Measurements from ENCODE around the gene KCNB1. TPM values are rescaled to one million over a fixed set of nuclear protein-coding genes. Genes with fewer than 3 reads are reported as not detected.

The KCNB1 gene
- total RNA-seq, 1 experiment from 2014 or later, result 0.68 TPM

- no peaks in the 10 kb centered on the region for H3K79me2 ChIP-seq (ENCODE audit: insufficient read depth, low read length)
- no peak overlapping the region for H4K91ac ChIP-seq (ENCODE audit: insufficient read length, low read depth, low read length)
- Mint-ChIP-seq H3K9me3 (peaks cover 0 to 5% of the 10 kb centered on the region in 2 experiments; a peak in 3 of 5 replicates), H3K27ac (no peak overlapping the region), H3K4me1 (no peaks in the 10 kb centered on the region), H3K36me3 (ENCODE audit: insufficient read depth in 1 of 3, low read depth in 3 of 3) (peaks cover 22 to 45% (median 31%) of the 10 kb centered on the region in 3 experiments), H3K27me3 (ENCODE audit: low read depth) (no peaks in the 10 kb centered on the region), H3K4me3 (no peak overlapping the region)
- no peak overlapping the region for H4K5ac ChIP-seq (ENCODE audit: insufficient read length, low read depth, low read length)
- no peak overlapping the region for H2BK120ac ChIP-seq (ENCODE audit: low read depth, low read length, poor library complexity, severe bottlenecking)
- peaks cover 6% of the 10 kb centered on the region for H3K9me3 ChIP-seq (ENCODE audit: control insufficient read depth, low read depth, low read length)
- H3K27ac ChIP-seq (ENCODE audit: insufficient read length, low read depth, low read length), result no peak overlapping the region
- H3K14ac ChIP-seq (ENCODE audit: insufficient read depth, low read length), result no peak overlapping the region
- H3K4ac ChIP-seq (ENCODE audit: low read depth, low read length), result no peak overlapping the region
- H3K56ac ChIP-seq (ENCODE audit: insufficient read length, low read depth, low read length), result no peak overlapping the region
- no peak overlapping the region for H3T11ph ChIP-seq (ENCODE audit: low read length)
- DNase-seq, result no peak
- no peak overlapping the region for H3K23ac ChIP-seq (ENCODE audit: insufficient read length, low read depth, low read length)
- H3K79me1 ChIP-seq (ENCODE audit: insufficient read depth, low read depth, low read length, poor library complexity, severe bottlenecking), result no peaks in the 10 kb centered on the region
- H2AFZ ChIP-seq (ENCODE audit: low read length), result no peak overlapping the region
- no peaks in the 10 kb centered on the region for H3K23me2 ChIP-seq (ENCODE audit: insufficient read length, low read depth, low read length, poor library complexity, severe bottlenecking)
- no peaks in the 10 kb centered on the region for H3K27me3 ChIP-seq (ENCODE audit: insufficient read depth, low read length)
- no peak overlapping the region for H2BK20ac ChIP-seq (ENCODE audit: low read depth, low read length, poor library complexity, severe bottlenecking)
- no peaks in the 10 kb centered on the region for H4K20me1 ChIP-seq (ENCODE audit: control insufficient read depth, insufficient read depth, insufficient read length)
- H3K4me1 ChIP-seq (ENCODE audit: insufficient read depth, low read length), result no peaks in the 10 kb centered on the region
- no peak overlapping the region for H2BK5ac ChIP-seq (ENCODE audit: insufficient read length, low read length)
- H2AK5ac ChIP-seq (ENCODE audit: insufficient read length, low read length), result no peak overlapping the region
- no peak overlapping the region for H3K18ac ChIP-seq (ENCODE audit: insufficient read length, low read depth, low read length)
- H2BK15ac ChIP-seq (ENCODE audit: low read depth, low read length), result no peak overlapping the region
- TF ChIP-seq CTCF (conservative IDR thresholded peaks at IDR 0.05), result no peak
- H2BK12ac ChIP-seq (ENCODE audit: insufficient read length, low read depth, low read length), result no peak overlapping the region
- no CpG with 5 or more reads among the region's 2 CpGs for WGBS (ENCODE audit: extremely low coverage, insufficient read length, low lambda C conversion rate)
- H3K9ac ChIP-seq (ENCODE audit: extremely low read depth, insufficient read length, low read length), result no peak overlapping the region
- H4K8ac ChIP-seq (replicated peaks; ENCODE audit: insufficient read length, low read depth, low read length), result no peak overlapping the region
- no peak overlapping the region for H3K4me2 ChIP-seq (ENCODE audit: insufficient read depth, insufficient read length, low read length)
These were observed 44.1 kb upstream of the KCNB1 start for GRCh38 chr20:49526568-49526967.

Measured in H9 (cell line).